Mucosa of rectum (tissue), 2 donors: ENCODE results near the gene DYRK2.

Source experiments
- H3K27ac ChIP-seq, 2 donors: one replicate each; pipeline ENCODE4 v1.7.0; 2013; ENCODE audit warnings: inconsistent platforms in 2 of 2, low read depth in 2 of 2, low read length in 2 of 2
- H3K27me3 ChIP-seq, 2 donors: one replicate each; pipeline ENCODE4 v1.7.0; 2013; ENCODE audit warnings: low read length in 2 of 2; ENCODE audit not compliant: control insufficient read depth in 2 of 2, insufficient read depth in 2 of 2
- H3K36me3 ChIP-seq, 2 donors: one replicate each; pipeline ENCODE4 v1.7.0; 2013; ENCODE audit warnings: low read length in 2 of 2; ENCODE audit not compliant: control insufficient read depth in 2 of 2, insufficient read depth in 2 of 2
- H3K4me1 ChIP-seq, 2 donors: one replicate each; pipeline ENCODE4 v1.7.0; 2013; ENCODE audit warnings: low read length in 2 of 2, mild to moderate bottlenecking in 1 of 2; ENCODE audit not compliant: control insufficient read depth in 2 of 2, insufficient read depth in 2 of 2
- H3K4me3 ChIP-seq, 2 donors: one replicate each; pipeline ENCODE4 v1.7.0; 2013; ENCODE audit warnings: low read length in 2 of 2
- H3K9ac ChIP-seq, 2 donors: one replicate each; pipeline ENCODE4 v1.7.0; 2013; ENCODE audit warnings: low read length in 2 of 2, low read depth in 1 of 2, mild to moderate bottlenecking in 1 of 2
- H3K9me3 ChIP-seq, 2 donors: one replicate each; pipeline ENCODE4 v1.7.0; 2013; ENCODE audit warnings: low read length in 2 of 2; ENCODE audit not compliant: control insufficient read depth in 2 of 2
- donor health status: healthy.
- donor health status: Normal muscosa, but diverticular disease.

Gene DYRK2

GRCh38 chr12:67640863-67641262, 7.7 kb upstream of the DYRK2 start:
- H3K36me3 ChIP-seq = no peaks in the 10 kb centered on the region
- no peak overlapping the region for H3K27ac ChIP-seq
- no peak overlapping the region for H3K9ac ChIP-seq
- no peaks in the 10 kb centered on the region for H3K9me3 ChIP-seq
- no peaks in the 10 kb centered on the region for H3K27me3 ChIP-seq
- H3K4me1 ChIP-seq = no peaks in the 10 kb centered on the region
- no peak overlapping the region for H3K4me3 ChIP-seq

DNA sequence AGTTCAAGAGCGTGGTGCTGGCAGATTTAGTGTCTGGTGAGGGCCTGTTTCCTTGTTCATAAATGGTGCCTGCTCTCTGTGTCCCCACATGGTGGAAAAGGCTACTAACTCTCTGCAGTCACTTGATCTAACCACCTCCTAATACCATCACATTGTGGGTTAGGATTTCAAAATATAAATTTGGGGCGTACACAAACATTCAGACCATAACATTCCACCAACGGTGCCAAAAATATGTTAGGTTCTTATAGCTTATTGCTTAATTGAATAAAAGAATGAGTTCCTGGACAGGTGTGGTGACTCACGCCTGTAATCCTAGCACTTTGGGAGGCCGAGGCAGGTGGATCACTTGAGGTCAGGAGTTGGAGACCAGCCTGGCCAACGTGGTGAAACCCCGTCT, 3.4 kb upstream of the DYRK2 start:
- no peak overlapping the region for H3K27ac ChIP-seq
- H3K9me3 ChIP-seq = no peaks in the 10 kb centered on the region
- H3K36me3 ChIP-seq = no peaks in the 10 kb centered on the region
- no peak overlapping the region for H3K4me3 ChIP-seq
- peaks cover 3 to 12% of the 10 kb centered on the region in 2 donors for H3K4me1 ChIP-seq
- H3K27me3 ChIP-seq = no peaks in the 10 kb centered on the region
- no peak overlapping the region for H3K9ac ChIP-seq

- no peaks in the 10 kb centered on the region for H3K9me3 ChIP-seq
- no peaks in the 10 kb centered on the region for H3K36me3 ChIP-seq
- H3K4me3 ChIP-seq = no peak overlapping the region
- H3K9ac ChIP-seq = no peak overlapping the region
- H3K27me3 ChIP-seq = no peaks in the 10 kb centered on the region
- peaks cover 4 to 13% of the 10 kb centered on the region in 2 donors for H3K4me1 ChIP-seq
- H3K27ac ChIP-seq = no peak overlapping the region
Measured at GRCh38 chr12:67645601-67646000, 2.9 kb upstream of the DYRK2 start.

DNA sequence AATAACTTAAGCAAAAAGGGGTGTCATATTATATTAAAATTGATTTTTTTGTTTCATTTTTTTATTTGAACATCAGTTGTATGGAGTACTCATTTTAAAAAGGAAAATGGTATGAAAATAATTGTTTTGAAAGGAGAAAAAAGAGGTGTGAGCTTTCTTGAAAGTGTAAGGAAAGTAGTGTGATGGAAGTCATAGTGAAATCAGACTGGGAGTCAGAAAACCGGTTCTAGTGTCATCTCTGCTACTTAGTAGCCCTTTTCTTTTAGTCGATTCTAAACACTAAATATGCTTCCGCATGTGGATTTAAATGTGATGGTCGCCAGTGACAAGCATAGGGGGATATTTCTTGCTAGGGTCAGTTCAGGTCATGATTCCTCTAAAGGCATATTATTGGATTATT, 1.8 kb upstream of the DYRK2 start:
- Histone ChIP-seq H3K9me3 (no peaks in the 10 kb centered on the region), H3K4me3 (peak overlapping the region in 1 of 2 donors; percentile 86), H3K27ac (peak overlapping the region; percentile 92 to 97), H3K4me1 (peaks cover 9 to 25% of the 10 kb centered on the region in 2 donors), H3K9ac (peak overlapping the region in 1 of 2 donors; percentile 85), H3K36me3 (no peaks in the 10 kb centered on the region), H3K27me3 (no peaks in the 10 kb centered on the region)

DNA sequence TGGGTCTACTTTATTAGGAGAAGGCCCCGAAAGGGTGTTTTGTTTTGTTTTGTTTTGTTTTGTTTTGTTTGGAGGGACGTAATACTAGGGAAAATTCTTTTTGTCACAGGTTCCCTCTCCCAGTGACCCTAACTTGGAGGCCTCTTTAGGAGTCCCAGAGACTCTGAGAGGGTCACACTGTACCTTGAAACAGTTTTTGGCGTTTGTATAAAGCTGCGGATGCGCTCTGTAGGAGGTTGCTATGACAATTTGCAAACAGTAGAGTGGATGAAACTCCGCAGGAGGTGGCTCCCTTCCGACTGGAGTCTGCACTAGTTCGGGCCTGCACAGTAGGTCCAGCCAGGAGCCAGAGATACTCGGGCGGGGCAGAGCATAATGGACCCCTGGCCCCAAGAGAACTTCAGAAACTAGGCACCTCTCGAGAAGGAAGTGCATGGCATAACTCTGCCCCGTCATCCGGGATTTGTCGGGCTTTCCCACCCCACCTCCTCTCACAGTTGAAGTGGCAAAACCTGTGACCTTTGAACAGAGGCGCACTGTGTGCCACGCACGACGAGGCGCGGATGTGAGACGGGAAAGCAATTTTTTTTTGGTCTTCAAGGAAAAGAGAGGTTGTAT, 1.3 kb upstream of the DYRK2 start:
- H3K36me3 ChIP-seq = no peaks in the 10 kb centered on the region
- H3K9me3 ChIP-seq = no peaks in the 10 kb centered on the region
- peaks cover 9 to 27% of the 10 kb centered on the region in 2 donors for H3K4me1 ChIP-seq
- H3K27ac ChIP-seq = peak overlapping the region; percentile 92 to 97
- peak overlapping the region; percentile 86 to 91 for H3K4me3 ChIP-seq
- H3K27me3 ChIP-seq = no peaks in the 10 kb centered on the region
- H3K9ac ChIP-seq = peak overlapping the region; percentile 81 to 85

GRCh38 chr12:67647799-67648520, 585 bp upstream of the DYRK2 start:
- Histone ChIP-seq H3K27ac (peak overlapping the region; percentile 92 to 97), H3K9me3 (no peaks in the 10 kb centered on the region), H3K4me3 (peak overlapping the region; percentile 86 to 91), H3K27me3 (no peaks in the 10 kb centered on the region), H3K36me3 (no peaks in the 10 kb centered on the region), H3K9ac (peak overlapping the region; percentile 81 to 85), H3K4me1 (peaks cover 12 to 28% of the 10 kb centered on the region in 2 donors)

DNA sequence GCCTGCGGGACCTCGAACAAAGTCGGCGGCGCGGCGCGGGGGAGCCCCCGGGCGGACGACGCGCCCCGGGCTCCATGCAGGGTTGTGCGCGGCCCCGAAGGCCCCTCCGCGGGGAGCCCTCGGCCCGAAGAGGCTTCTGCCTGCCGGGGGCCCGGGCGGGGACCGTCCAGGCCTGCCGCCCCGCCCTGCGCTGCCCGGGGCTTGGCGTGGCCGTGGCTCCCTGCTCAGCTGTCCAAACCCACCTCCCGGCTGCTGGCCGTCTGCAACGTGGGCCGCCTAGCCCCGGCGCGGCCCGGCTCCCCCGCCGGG, 670 bp downstream of the DYRK2 start:
- peaks cover 14 to 36% of the 10 kb centered on the region in 2 donors for H3K4me1 ChIP-seq
- peak overlapping the region; percentile 89 to 91 for H3K4me3 ChIP-seq
- H3K27me3 ChIP-seq = no peaks in the 10 kb centered on the region
- peaks cover 4 to 12% of the 10 kb centered on the region in 2 donors for H3K36me3 ChIP-seq
- peak overlapping the region; percentile 96 to 97 for H3K27ac ChIP-seq
- H3K9ac ChIP-seq = peak overlapping the region; percentile 77 to 97
- H3K9me3 ChIP-seq = no peaks in the 10 kb centered on the region

GRCh38 chr12:67649570-67650387, 1.2 kb downstream of the DYRK2 start:
- Histone ChIP-seq H3K27me3 (no peaks in the 10 kb centered on the region), H3K4me1 (peaks cover 14 to 41% of the 10 kb centered on the region in 2 donors), H3K27ac (peak overlapping the region; percentile 96 to 97)

DNA sequence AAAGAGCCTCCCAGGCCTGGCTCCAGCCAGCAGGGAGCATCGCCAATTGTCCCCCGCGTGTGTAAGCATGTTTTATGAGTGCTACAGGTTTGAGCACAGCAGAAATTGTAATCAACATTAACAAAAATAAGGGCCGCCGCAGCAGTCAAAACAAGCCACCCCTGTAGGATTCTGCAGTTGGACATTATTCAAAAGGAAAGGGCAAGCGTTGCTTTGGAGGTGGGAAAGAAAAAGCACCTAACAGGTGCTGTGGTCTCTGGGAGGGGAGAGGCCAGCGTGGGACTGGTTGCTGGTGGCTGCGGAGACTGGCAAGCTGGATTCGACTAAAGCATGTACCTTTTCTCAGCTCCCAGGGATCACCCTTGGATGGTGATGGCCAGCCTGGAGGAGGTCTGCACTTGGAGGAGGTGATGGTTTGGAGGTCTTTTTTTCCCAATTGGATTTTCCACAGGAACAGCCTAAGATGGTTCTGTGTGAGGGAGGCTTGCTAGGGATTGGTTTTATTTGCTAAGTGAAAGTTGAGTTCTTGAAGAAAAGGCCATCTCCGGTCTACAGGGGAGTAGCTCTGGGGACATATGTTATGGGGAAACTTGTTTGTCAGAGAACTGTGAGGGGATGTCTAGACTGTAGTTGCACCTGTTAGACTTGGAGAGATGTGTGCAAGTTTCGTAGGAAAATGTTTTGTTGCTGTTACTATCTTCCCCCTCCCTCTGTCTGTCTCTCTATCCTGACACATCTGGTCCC, 2.0 kb downstream of the DYRK2 start:
- Histone ChIP-seq H3K27ac (peak overlapping the region; percentile 96 to 97), H3K4me3 (peak overlapping the region; percentile 89 to 91), H3K4me1 (peaks cover 16 to 42% of the 10 kb centered on the region in 2 donors), H3K36me3 (peaks cover 4 to 21% of the 10 kb centered on the region in 2 donors), H3K27me3 (no peaks in the 10 kb centered on the region), H3K9ac (peak overlapping the region; percentile 77 to 97), H3K9me3 (no peaks in the 10 kb centered on the region)

More at GRCh38 chr12:67649570-67650387, 1.2 kb downstream of the DYRK2 start:
- peaks cover 4 to 17% of the 10 kb centered on the region in 2 donors for H3K36me3 ChIP-seq
- H3K4me3 ChIP-seq = peak overlapping the region; percentile 89 to 91
- peak overlapping the region; percentile 77 to 97 for H3K9ac ChIP-seq
- no peaks in the 10 kb centered on the region for H3K9me3 ChIP-seq
